GM21576 (cell line): ENCODE data around the gene GALK1.

Experiments used
- ATAC-seq: cut with Tn5 transposase; IDR thresholded peaks from one replicate; pipeline ENCODE4 v1.9.1; 2021; ENCODE audit warnings: mild to moderate bottlenecking, moderate library complexity; ENCODE audit not compliant: unreplicated experiment

The GALK1 gene

GRCh38 chr17:75729351-75729750 lies 35.6 kb downstream of the GALK1 start:
- ATAC-seq = no peak

- no peak for ATAC-seq
Observed at GRCh38 chr17:75727391-75727790, 37.6 kb downstream of the GALK1 start.

DNA sequence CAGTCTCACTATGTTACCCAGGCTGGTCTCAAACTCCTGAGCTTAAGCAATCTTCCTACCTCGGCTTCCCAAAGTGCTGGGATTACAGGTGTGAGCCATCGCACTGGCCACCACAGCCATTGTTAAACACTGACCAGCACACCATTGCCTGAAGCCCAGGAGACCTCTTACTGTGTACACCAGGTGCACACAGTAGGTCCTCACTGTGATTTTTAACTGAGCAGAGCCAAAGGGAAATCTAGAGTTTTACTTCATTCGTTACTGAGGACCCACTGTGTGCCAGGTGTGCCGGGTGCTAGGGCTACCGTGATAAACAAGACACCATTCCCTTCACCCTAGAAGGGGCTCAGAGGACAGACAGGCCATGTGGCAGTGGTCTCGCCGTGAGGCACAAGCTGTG lies 39.5 kb downstream of the GALK1 start:
- no peak for ATAC-seq

GRCh38 chr17:75724016-75725003 lies 40.7 kb downstream of the GALK1 start:
- no peak for ATAC-seq

GRCh38 chr17:75723171-75723930 lies 41.6 kb downstream of the GALK1 start:
- no peak for ATAC-seq

DNA sequence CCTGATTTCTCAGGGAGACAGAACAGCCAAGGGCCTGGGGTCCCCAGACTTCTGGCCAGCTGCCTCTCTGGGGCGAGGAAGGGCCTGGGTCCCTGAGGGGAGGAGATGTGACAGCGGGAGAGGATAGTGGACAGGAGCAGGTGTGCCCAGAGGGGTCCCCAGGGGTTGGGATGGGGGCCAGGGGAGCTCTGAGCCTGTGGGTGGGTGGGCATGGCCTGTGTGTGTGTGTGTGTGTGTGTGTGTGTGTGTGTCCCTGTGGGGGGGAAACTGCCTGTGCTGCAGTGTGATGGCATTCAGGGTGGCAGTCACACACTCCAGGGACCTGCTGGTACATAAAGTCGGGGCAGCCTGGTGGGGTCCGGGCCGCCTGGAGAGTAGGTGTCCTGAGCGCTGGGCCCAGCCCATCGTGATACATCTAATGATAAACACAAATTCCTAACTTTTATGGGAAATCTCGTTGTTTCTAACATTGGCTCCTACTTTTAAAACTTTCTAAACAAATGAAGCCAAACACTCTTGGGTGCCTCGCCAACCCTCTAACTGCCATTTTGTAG lies 42.4 kb downstream of the GALK1 start:
- ATAC-seq = no peak

- no peak for ATAC-seq
Observed at GRCh38 chr17:75722076-75722475, 42.9 kb downstream of the GALK1 start.

DNA sequence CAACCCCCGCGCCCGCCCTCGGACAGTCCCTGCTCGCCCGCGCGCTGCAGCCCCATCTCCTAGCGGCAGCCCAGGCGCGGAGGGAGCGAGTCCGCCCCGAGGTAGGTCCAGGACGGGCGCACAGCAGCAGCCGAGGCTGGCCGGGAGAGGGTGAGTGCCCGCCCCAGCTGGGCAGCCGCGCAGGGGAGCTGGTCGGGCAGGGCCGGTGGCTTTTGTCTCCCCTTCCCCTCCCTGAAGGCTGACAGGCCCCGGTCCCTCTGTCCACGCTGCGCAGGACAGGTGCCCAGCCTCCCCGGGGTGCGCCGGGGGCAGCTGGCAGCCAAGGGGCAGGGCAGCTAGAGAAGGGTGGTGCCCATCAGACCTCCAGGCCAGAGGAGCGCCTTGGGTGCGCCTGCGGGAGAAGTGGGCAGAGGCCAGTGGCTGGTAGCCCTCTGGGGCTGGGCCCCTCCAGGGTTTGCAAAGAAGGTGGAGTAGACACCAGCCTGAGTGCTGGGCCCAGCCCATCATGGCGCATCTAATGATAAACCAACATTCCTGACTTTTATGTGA lies 43.5 kb downstream of the GALK1 start:
- no peak for ATAC-seq

- no peak for ATAC-seq
Observed at GRCh38 chr17:75720656-75721462, 44.1 kb downstream of the GALK1 start, which contains the start of gene ITGB4. ITGB4 (plus strand) TSS chr17:75721459; CDS start chr17:75724704, 3,245 bp downstream.

DNA sequence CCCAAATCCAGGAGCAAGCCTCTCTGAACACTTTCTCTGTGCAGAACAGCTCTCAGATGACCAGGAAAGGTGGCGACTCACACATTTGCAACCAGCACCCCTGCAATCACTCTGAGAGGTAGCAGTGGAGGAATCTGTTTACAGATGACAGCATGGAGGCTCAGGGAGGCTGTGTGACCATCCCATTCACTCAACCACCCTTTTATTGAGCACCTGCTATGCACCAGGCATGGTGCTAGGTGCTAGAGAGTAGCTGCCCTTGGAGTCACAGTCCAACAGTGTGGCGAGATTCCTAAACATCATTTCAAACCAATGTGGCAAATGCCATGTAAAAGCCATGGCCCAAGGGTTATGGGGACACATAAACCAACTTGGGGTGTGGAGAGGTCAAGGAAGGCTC lies 45.3 kb downstream of the GALK1 start:
- no peak for ATAC-seq

- no peak for ATAC-seq
Observed at GRCh38 chr17:75712446-75712845, 52.5 kb downstream of the GALK1 start.
